ENCODE results near the gene MUC12. TPM values are rescaled to one million over a fixed set of nuclear protein-coding genes. Genes with fewer than 3 reads are reported as not detected.
A peak's percentile ranks its signal among the peaks of the same experiment; 100 is the strongest.

Gene MUC12
- total RNA-seq, 6 donors from 2014 or later, result 0.69 to 2.1 (median 1.8) TPM; not detected in 3

DNA sequence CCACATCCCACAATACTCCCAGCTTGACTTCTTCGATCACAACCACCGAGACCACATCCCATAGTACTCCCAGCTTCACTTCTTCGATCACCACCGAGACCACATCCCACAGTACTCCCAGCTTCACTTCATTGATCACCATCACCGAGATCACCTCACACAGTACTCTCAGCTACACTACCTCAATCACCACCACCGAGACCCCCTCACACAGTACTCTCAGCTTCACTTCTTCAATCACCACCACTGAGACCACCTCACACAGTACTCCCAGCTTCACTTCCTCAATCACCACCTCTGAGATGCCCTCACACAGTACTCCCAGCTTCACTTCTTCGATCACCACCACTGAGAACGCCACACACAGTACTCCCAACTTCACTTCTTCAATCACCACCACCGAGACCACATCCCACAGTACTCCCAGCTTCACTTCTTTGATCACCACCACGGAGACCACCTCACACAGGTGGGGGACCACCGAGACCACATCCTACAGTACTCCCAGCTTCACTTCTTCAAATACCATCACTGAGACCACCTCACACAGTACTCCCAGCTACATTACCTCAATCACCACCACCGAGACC lies 11.4 kb upstream of the MUC12 start:
- 61% methylated on average over 12 of the region's 12 CpGs for WGBS, 2 donors
- Histone ChIP-seq H3K4me1 (no peaks in the 10 kb centered on the region), H3K36me3 (no peaks in the 10 kb centered on the region), H3K27me3 (no peaks in the 10 kb centered on the region), H3K4me3 (no peak overlapping the region), H3K27ac (no peak overlapping the region), H3K9me3 (no peaks in the 10 kb centered on the region)
- no peak for DNase-seq
- TF ChIP-seq, protein P1, sequence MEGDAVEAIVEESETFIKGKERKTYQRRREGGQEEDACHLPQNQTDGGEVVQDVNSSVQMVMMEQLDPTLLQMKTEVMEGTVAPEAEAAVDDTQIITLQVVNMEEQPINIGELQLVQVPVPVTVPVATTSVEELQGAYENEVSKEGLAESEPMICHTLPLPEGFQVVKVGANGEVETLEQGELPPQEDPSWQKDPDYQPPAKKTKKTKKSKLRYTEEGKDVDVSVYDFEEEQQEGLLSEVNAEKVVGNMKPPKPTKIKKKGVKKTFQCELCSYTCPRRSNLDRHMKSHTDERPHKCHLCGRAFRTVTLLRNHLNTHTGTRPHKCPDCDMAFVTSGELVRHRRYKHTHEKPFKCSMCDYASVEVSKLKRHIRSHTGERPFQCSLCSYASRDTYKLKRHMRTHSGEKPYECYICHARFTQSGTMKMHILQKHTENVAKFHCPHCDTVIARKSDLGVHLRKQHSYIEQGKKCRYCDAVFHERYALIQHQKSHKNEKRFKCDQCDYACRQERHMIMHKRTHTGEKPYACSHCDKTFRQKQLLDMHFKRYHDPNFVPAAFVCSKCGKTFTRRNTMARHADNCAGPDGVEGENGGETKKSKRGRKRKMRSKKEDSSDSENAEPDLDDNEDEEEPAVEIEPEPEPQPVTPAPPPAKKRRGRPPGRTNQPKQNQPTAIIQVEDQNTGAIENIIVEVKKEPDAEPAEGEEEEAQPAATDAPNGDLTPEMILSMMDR (IDR thresholded peaks at IDR 0.05), result no peak
- TF ChIP-seq POLR2AphosphoS5 (IDR thresholded peaks at IDR 0.05), result no peak
- no peak for TF ChIP-seq EP300 (IDR thresholded peaks at IDR 0.05)
- no peak for TF ChIP-seq POLR2A (IDR thresholded peaks at IDR 0.05)
- ATAC-seq (ENCODE audit: low FRiP score in 2 of 2), result peak in 1 of 2 donors; percentile 16

DNA sequence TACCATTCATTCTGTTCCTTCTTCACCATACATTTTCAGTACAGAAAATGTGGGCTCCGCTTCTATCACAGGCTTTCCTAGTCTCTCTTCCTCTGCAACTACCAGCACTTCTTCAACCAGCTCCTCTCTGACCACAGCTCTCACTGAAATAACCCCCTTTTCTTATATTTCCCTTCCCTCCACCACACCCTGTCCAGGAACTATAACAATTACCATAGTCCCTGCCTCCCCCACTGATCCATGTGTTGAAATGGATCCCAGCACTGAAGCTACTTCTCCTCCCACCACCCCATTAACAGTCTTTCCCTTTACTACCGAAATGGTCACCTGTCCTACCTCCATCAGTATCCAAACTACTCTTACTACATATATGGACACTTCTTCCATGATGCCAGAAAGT lies 9.5 kb upstream of the MUC12 start:
- no peaks in the 10 kb centered on the region for H3K4me1 ChIP-seq
- TF ChIP-seq POLR2AphosphoS5 (IDR thresholded peaks at IDR 0.05) (no peak), POLR2A (IDR thresholded peaks at IDR 0.05) (no peak), EP300 (IDR thresholded peaks at IDR 0.05) (no peak)
- TF ChIP-seq, protein P1 (IDR thresholded peaks at IDR 0.05), result no peak
- ATAC-seq (ENCODE audit: low FRiP score in 2 of 2) (no peak), DNase-seq (no peak)
- H3K27me3 ChIP-seq, result peaks cover 0 to 7% (median 5%) of the 10 kb centered on the region in 4 donors
- no peak overlapping the region for H3K27ac ChIP-seq
- H3K36me3 ChIP-seq, result no peaks in the 10 kb centered on the region
- no peak overlapping the region for H3K4me3 ChIP-seq
- H3K9me3 ChIP-seq, result no peaks in the 10 kb centered on the region
- 67 to 70% methylated on average over 2 of the region's 2 CpGs for WGBS, 2 donors

DNA sequence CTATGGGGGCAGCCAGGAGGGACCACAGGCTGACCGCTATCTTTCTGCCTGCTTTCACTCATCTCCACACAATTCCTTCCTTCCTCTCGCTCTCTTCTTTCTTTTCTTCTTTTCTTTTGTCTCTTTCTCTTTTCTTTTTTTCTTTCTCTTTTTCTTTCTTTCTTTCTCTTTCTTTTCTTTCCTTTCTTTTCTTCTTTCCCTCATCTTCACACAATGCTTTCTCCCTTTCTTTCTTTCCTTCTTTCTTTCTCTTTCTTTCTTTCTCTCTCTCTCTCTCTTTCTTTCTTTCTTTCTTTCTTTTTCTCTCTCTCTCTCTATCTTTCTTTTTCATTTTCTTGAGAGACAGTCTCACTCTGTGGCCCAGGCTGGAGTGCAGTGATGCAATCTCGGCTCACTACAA lies 6.8 kb upstream of the MUC12 start:
- DNase-seq (no peak), ATAC-seq (ENCODE audit: low FRiP score in 2 of 2) (no peak)
- H3K4me3 ChIP-seq, result no peak overlapping the region
- H3K36me3 ChIP-seq, result no peaks in the 10 kb centered on the region
- peaks cover 0 to 34% (median 29%) of the 10 kb centered on the region in 4 donors for H3K27me3 ChIP-seq
- no peak overlapping the region for H3K27ac ChIP-seq
- TF ChIP-seq POLR2A (IDR thresholded peaks at IDR 0.05) (no peak), POLR2AphosphoS5 (IDR thresholded peaks at IDR 0.05) (no peak), EP300 (IDR thresholded peaks at IDR 0.05) (no peak)
- TF ChIP-seq, protein P1 (IDR thresholded peaks at IDR 0.05), result no peak
- WGBS, 2 donors, result 84 to 93% methylated on average over 3 of the region's 3 CpGs
- peaks cover 13 to 18% (median 17%) of the 10 kb centered on the region in 4 donors for H3K4me1 ChIP-seq
- H3K9me3 ChIP-seq, result no peaks in the 10 kb centered on the region

DNA sequence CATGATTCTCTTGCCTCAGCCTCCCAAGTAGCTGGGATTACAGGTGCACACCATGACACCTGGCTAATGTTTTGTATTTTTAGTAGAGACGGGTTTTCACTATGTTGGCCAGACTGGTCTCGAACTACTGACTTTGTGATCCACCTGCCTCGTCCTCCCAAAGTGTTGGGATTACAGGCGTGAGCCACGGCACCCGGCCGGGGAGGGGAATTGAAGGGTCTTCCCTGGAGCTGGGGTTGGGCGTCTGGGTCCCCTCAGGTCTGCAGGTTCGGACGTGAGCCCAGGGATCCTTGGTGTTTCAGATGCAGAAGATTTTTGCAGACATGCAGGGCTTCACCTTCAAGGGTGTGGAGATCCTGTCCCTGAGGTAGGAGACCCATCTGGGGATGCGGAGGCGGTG lies 6.0 kb upstream of the MUC12 start:
- 70 to 76% methylated on average over 12 of the region's 12 CpGs for WGBS, 2 donors
- no peaks in the 10 kb centered on the region for H3K36me3 ChIP-seq
- peak in 1 of 2 donors; percentile 71 for DNase-seq
- no peak overlapping the region for H3K27ac ChIP-seq
- H3K27me3 ChIP-seq, result peaks cover 0 to 35% (median 30%) of the 10 kb centered on the region in 4 donors
- peaks cover 13 to 18% (median 17%) of the 10 kb centered on the region in 4 donors for H3K4me1 ChIP-seq
- ATAC-seq (ENCODE audit: low FRiP score in 2 of 2), result no peak
- H3K4me3 ChIP-seq, result no peak overlapping the region
- no peaks in the 10 kb centered on the region for H3K9me3 ChIP-seq
- TF ChIP-seq POLR2A (IDR thresholded peaks at IDR 0.05), result no peak

DNA sequence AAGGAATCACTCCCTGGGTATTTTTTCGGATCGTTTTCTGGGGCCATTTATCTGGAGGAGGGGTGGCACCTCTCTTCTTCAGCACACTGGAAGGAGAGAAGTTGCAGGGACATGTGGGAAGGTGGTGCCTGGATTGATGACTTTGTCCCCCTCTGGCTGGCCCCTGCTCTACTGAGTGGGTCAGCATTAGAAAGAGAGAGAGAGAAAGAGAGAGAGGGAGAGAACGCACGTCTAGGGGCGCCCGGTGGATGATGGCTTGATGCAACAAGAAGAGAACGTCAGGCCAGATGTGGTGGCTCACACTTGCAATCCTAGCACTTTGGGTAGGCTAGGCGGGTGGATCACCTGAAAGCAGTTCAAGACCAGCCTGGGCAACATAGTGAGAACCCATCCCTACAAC lies 5.5 kb upstream of the MUC12 start:
- Histone ChIP-seq H3K27me3 (peaks cover 0 to 35% (median 30%) of the 10 kb centered on the region in 4 donors), H3K36me3 (no peaks in the 10 kb centered on the region), H3K4me3 (no peak overlapping the region), H3K4me1 (peaks cover 13 to 18% (median 17%) of the 10 kb centered on the region in 4 donors), H3K9me3 (no peaks in the 10 kb centered on the region), H3K27ac (no peak overlapping the region)
- ATAC-seq (ENCODE audit: low FRiP score in 2 of 2) (no peak), DNase-seq (no peak)
- TF ChIP-seq POLR2A (IDR thresholded peaks at IDR 0.05) (no peak), POLR2AphosphoS5 (IDR thresholded peaks at IDR 0.05) (no peak)
- TF ChIP-seq, protein P1 (IDR thresholded peaks at IDR 0.05), result no peak
- WGBS, 2 donors, result 75 to 78% methylated on average over 8 of the region's 8 CpGs
